Left ventricle myocardium inferior (tissue), 1 donor: Measurements from ENCODE around the gene PSG5. TPM values are rescaled to one million over a fixed set of nuclear protein-coding genes. Genes with fewer than 3 reads are reported as not detected.
"Not testable (repeated sequence)": the region's sequence is repeated elsewhere in the genome, so short reads cannot be mapped to it uniquely, and the experiment has no call there.

ENCODE experiments used
- DNase-seq: peaks from one replicate; pipeline ENCODE4 v3.0.0-alpha.2; 2020
- H3K27ac ChIP-seq: fragments of 200-600 bp; replicated peaks from 2 replicates; pipeline ENCODE4 v1.8.0; 2021
- H3K27me3 ChIP-seq: fragments of 200-600 bp; 2 replicates; pipeline ENCODE4 v1.8.0; 2021; ENCODE audit warnings: low read depth
- H3K36me3 ChIP-seq: fragments of 200-600 bp; 2 replicates; pipeline ENCODE4 v1.8.0; 2021
- H3K4me1 ChIP-seq: fragments of 200-600 bp; 2 replicates; pipeline ENCODE4 v1.8.0; 2021
- H3K4me3 ChIP-seq: fragments of 200-600 bp; 2 replicates; pipeline ENCODE4 v1.8.0; 2021; ENCODE audit warnings: mild to moderate bottlenecking, moderate library complexity
- H3K9me3 ChIP-seq: fragments of 200-600 bp; replicated peaks from 2 replicates; pipeline ENCODE4 v1.8.0; 2021
- intact Hi-C: fragments of 100-400 bp; cut with micrococcal nuclease; formaldehyde crosslinking; loops from one replicate; pipeline ENCODE4 v1.11.0; 2022
- total RNA-seq: library from RNA; stranded (reverse); fragmentation: NEBNext Ultra II Directional; extraction: Animal tissue kit (Norgen Biotek cat#: 25700); gene quantifications from one replicate; pipeline ENCODE4 v1.2.1, GENCODE V29; 2021
- TF ChIP-seq, protein P1 (sequence below): fragments of 200-600 bp; IDR thresholded peaks from 2 replicates; pipeline ENCODE4 v1.8.0; 2021; ENCODE audit warnings: antibody characterized with exemption, mild to moderate bottlenecking, borderline replicate concordance
- donor health status: DM: no; HTN: yes; CAD: no; lungs with severe emphysema.

The PSG5 gene
- total RNA-seq, 1 donor from 2014 or later: not detected

GRCh38 chr19:43207991-43208390 is 21.7 kb upstream of the PSG5 start:
- Histone ChIP-seq H3K27me3 (peaks cover 14% of the 10 kb centered on the region), H3K36me3 (no peaks in the 10 kb centered on the region), H3K9me3 (no peaks in the 10 kb centered on the region), H3K27ac (no peak overlapping the region), H3K4me3 (no peak overlapping the region), H3K4me1 (no peaks in the 10 kb centered on the region)
- TF ChIP-seq, protein P1, sequence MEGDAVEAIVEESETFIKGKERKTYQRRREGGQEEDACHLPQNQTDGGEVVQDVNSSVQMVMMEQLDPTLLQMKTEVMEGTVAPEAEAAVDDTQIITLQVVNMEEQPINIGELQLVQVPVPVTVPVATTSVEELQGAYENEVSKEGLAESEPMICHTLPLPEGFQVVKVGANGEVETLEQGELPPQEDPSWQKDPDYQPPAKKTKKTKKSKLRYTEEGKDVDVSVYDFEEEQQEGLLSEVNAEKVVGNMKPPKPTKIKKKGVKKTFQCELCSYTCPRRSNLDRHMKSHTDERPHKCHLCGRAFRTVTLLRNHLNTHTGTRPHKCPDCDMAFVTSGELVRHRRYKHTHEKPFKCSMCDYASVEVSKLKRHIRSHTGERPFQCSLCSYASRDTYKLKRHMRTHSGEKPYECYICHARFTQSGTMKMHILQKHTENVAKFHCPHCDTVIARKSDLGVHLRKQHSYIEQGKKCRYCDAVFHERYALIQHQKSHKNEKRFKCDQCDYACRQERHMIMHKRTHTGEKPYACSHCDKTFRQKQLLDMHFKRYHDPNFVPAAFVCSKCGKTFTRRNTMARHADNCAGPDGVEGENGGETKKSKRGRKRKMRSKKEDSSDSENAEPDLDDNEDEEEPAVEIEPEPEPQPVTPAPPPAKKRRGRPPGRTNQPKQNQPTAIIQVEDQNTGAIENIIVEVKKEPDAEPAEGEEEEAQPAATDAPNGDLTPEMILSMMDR: no peak
- intact Hi-C loops: no loop called here
- DNase-seq: no peak

- TF ChIP-seq, protein P1: peak; percentile 32
- H3K36me3 ChIP-seq, intact Hi-C loops, H3K9me3 ChIP-seq, H3K4me3 ChIP-seq, H3K27ac ChIP-seq, H3K4me1 ChIP-seq, DNase-seq: not testable (repeated sequence)
- H3K27me3 ChIP-seq: peaks cover 14% of the 10 kb centered on the region
Measured at GRCh38 chr19:43207174-43207573, 20.8 kb upstream of the PSG5 start.

DNA sequence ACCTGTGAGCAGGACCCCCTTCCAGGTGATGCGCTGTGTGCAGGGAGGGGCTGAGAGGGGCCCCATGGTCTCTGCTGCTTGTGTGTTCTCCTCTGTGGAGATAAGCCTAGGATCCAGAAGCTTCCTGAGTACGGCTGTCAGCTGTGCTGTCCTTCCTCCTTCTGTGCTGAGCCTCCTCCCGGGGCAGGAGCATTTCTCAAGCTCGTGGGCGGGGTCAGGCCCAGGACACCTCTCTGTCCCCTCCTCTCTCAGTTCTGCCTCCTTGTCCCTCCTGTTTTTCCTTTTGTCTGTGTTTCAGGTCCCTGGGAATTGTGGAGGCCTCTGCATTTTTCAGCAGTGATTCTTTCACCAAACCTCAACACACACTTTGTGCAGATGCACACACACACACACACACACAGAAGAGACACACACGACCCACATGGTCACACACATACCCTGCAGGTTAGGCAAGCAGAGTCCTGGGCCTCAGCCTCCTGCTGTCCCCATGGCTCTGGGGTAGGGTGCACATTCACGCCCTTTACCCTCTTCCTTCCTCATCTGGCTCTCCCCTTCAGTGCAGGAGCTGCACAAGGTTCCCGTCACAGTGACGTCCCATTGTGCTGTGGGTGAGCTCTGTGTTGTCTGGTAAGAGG is 19.3 kb upstream of the PSG5 start, which contains the start of gene PSG4:
PSG4 (minus strand) TSS at position 168 of the 635 bp plus-strand sequence; CDS start at position 66, 102 bp downstream.
- intact Hi-C loops: not testable (repeated sequence)

DNA sequence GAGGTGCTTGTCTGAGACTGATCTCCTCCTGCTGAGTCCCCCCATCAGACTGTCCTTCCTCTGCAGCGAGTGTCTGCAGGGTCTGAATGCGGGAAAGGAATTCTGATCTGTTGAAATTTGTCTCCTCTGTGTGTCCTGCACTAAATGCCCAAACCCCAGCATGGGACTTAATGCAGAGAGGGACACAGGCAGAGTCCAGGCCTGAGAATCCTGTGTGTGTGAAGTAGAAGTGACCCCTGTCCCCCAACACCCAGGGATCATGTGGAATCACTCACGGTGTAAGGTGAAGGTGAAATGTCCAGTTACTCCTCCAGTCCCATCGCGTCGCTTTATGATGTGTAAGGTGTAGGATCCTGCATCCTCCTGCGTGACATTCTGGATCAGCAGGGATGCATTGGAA is 17.3 kb upstream of the PSG5 start:
- DNase-seq, intact Hi-C loops: not testable (repeated sequence)

More for the DNA sequence above, 19.3 kb upstream of the PSG5 start, which contains the start of gene PSG4:
- H3K27ac ChIP-seq, H3K4me3 ChIP-seq, H3K9me3 ChIP-seq, H3K36me3 ChIP-seq, DNase-seq, H3K4me1 ChIP-seq: not testable (repeated sequence)
- peaks cover 14% of the 10 kb centered on the region for H3K27me3 ChIP-seq

GRCh38 chr19:43201891-43202290 is 15.6 kb upstream of the PSG5 start:
- H3K27me3 ChIP-seq, H3K4me1 ChIP-seq, intact Hi-C loops, H3K9me3 ChIP-seq, DNase-seq, H3K36me3 ChIP-seq, H3K27ac ChIP-seq, H3K4me3 ChIP-seq: not testable (repeated sequence)

More for the DNA sequence above, 17.3 kb upstream of the PSG5 start:
- not testable (repeated sequence) for H3K4me3 ChIP-seq, H3K9me3 ChIP-seq, H3K27ac ChIP-seq, H3K36me3 ChIP-seq, H3K4me1 ChIP-seq
- H3K27me3 ChIP-seq: peaks cover 10% of the 10 kb centered on the region

DNA sequence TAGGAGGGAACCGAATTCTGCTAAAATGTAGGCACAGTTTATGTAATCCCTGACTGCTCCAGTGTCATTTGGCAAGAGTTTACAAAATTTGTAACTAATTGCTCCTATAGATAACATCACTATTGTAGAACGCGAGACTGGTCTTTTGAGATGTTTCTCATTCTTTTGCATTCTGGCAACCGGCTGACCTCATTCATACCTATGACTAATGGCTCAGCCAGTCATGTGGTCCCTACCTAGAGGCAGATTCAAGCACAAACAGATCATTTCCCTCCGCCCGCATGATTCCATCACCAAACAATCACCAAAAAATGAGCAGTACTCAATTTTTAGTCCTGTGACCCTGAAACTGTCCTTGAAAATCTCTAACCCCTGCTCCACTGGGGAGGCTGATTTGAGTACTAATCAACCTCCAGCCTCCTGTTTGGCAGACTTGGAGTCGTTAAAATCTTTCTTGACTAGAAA is 15.0 kb upstream of the PSG5 start:
- not testable (repeated sequence) for H3K27ac ChIP-seq

GRCh38 chr19:43198686-43199419 is 12.5 kb upstream of the PSG5 start:
- H3K36me3 ChIP-seq, DNase-seq, H3K27ac ChIP-seq, H3K27me3 ChIP-seq, H3K4me3 ChIP-seq, H3K9me3 ChIP-seq, intact Hi-C loops, H3K4me1 ChIP-seq: not testable (repeated sequence)
- TF ChIP-seq, protein P1: peak; percentile 8

More for the DNA sequence above, 15.0 kb upstream of the PSG5 start:
- intact Hi-C loops, H3K4me3 ChIP-seq, H3K4me1 ChIP-seq, H3K27me3 ChIP-seq, DNase-seq, H3K9me3 ChIP-seq, H3K36me3 ChIP-seq: not testable (repeated sequence)

- H3K4me1 ChIP-seq, H3K27me3 ChIP-seq, DNase-seq, H3K4me3 ChIP-seq, H3K9me3 ChIP-seq, intact Hi-C loops, H3K36me3 ChIP-seq, H3K27ac ChIP-seq: not testable (repeated sequence)
Measured at GRCh38 chr19:43197666-43198397, 11.5 kb upstream of the PSG5 start.

DNA sequence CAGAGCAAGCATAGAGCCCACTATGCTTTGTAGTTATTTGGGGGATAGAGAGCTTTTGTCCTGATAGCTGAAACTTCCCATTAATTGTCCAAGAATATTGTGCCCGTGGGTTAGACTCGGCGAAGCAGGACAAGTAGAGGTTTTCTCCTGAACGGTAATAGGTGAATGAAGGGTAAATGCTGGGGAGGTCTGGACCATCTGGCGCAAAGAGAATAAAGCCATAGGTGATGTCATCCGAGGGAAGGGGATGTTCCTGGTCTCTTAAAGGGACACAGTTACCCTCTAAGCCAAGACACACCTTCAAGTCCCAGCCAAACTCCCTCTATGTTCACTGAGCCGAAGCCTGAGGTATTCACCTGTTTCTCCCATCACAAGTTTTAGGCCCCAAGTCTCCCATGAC is 8.1 kb upstream of the PSG5 start:
- H3K27ac ChIP-seq, H3K4me1 ChIP-seq, intact Hi-C loops: not testable (repeated sequence)

More for the DNA sequence above, 8.1 kb upstream of the PSG5 start:
- H3K4me3 ChIP-seq, H3K9me3 ChIP-seq, H3K36me3 ChIP-seq, DNase-seq: not testable (repeated sequence)
- peaks cover 13% of the 10 kb centered on the region for H3K27me3 ChIP-seq
